ENCODE measurements around the gene MTHFD2L.

- TF ChIP-seq POLR2A (IDR thresholded peaks at IDR 0.05; ENCODE audit: low read depth, low read length), result no peak
- TF ChIP-seq POLR2AphosphoS5 (IDR thresholded peaks at IDR 0.05; ENCODE audit: low read depth, low read length), result no peak
- no peak for TF ChIP-seq TAF1 (IDR thresholded peaks at IDR 0.05; ENCODE audit: low read depth, low read length)
- TF ChIP-seq PAX5 (IDR thresholded peaks at IDR 0.05; ENCODE audit: insufficient read depth, low read length, severe bottlenecking), result no peak
- no peak for TF ChIP-seq SPI1 (IDR thresholded peaks at IDR 0.05; ENCODE audit: low read depth, low read length)
- no peak for TF ChIP-seq POU2F2 (IDR thresholded peaks at IDR 0.05; ENCODE audit: low read depth, low read length)
These were observed 15.4 kb downstream of the MTHFD2L start for GRCh38 chr4:74173321-74173720.

All from GM12891 (cell line).